Subcutaneous adipose tissue (tissue), 4 donors: ENCODE results near the gene NEDD4. TPM values are rescaled to one million over a fixed set of nuclear protein-coding genes. Genes with fewer than 3 reads are reported as not detected.

Experiments used
- CTCF ChIP-seq: fragments of 450-650 bp; IDR thresholded peaks from one replicate; pipeline ENCODE4 v1.5.1; 2016; ENCODE audit warnings: low read depth, mild to moderate bottlenecking, control low read depth, antibody characterized with exemption, moderate library complexity
- total RNA-seq, 4 donors: library from RNA; depleted of rRNA; stranded (reverse); fragments of >200 nt; gene quantifications; one replicate each; pipeline ENCODE4 v1.1.0, GENCODE V29; 2016

Gene NEDD4
- total RNA-seq, 4 donors from 2014 or later: 10.0 to 18.1 (median 15.3) TPM

- TF ChIP-seq CTCF: no peak
Observed at GRCh38 chr15:55802600-55803376, 190.6 kb downstream of the NEDD4 start.

GRCh38 chr15:55800216-55800615 lies 193.2 kb downstream of the NEDD4 start:
- TF ChIP-seq CTCF: no peak

DNA sequence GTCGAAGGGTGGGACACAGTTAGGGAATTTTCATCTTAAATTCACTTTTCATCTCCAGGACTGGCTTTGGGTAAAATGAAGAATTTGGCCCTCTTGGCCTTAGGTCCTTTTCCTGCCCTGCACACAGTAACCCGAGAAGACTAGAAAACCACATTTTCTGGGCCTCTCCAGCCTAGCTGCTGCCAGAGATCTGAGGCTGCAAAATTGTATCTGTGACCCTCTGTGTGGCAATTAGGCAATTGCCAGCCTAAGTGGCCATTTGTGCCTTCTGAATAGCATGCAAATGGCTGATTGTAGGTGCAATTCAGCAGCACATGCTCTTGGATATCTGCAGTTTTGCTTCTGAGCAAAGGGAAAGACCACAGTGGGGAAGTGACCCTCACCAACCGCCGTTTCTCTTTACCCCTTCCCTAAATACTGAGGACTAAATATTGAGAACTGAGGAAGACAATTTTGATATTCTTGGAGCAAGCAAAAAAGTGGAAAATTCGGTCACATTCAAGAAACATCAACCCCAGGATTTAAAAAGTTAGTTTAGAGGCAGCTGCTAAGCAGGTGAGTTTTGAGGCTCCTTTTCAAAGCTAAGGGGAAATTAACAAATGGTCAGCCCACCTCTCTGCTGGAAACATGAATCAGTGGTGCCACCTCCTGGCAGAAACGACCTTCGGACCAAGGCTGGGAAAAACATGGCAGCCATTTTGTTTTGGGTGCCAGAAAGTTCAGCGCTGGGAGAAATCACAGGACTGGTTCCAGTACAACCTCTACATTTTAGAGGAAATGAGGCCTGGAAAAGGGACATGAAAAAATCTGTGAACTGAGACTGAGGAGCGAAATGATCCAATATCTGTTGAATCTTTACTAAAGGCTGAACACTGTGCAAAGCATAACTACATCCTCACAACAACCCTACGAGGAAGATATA lies 193.9 kb downstream of the NEDD4 start:
- no peak for TF ChIP-seq CTCF

DNA sequence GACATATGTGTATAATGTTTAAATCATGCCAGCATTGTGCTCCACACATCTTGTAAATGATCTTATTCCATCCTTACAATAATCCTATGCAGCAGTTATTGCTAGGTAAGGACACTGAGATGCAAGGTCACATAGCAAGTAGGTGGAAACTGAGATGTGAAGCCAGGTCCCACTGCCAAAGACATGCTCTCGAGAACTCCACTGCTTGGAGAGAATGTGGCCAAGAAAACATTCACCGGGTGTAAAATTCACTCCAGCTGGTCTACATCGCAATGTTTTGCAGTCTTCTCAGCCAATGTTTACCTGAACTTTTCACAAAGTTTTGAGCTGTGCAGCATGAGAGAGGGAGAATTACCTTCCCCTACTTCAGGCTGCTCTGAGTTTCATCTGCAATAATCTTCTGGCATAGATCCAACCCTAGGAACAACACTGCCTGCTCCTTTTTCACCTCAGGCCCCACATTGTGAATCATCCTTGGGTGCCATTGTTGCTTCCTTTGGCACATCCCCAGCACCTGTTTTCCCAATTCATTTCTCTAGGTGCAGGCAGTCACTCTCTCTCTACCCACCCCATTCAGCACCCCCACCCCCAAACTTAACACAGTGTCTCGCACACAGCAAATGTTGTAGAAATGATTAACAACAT lies 197.0 kb downstream of the NEDD4 start:
- TF ChIP-seq CTCF: no peak

GRCh38 chr15:55795031-55795430 lies 198.4 kb downstream of the NEDD4 start:
- no peak for TF ChIP-seq CTCF

DNA sequence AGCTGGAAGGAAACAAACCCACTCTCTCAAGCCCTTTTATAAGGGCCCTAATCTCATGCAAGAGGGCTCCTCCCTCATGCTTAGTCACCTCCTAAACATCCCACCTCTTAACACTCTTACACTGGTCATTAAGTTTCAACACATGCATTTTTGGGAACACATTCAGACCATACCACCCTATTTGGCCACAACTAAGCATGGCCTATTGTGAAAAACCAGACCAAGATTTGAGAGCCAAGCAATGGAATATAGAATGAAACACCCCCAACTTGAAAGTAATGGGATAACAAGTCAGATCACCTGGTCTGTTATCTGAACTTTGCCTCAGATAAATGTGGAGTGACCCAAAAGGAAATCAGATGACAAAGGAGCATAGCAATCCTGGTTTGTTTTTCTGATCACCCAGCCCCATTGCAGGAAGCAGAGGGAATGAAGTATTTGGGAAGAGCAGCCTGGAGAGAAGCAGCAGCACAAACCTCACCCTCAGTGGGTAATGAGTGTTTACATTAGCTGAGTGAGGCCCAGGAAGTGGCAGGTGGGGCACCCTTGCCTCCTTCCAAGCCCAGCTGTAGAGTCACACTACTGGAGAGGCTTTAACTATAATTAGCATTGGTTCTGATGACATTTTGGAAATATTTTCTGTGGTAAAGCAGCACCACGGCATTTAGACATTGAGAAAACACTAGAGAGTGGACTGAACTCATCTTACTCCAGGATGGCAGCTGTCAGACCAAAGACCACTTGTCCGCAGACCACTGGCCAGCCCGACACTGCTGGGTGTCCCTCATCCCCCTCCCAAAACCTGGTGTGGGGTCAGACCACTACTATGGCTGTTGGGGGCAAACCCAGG lies 201.6 kb downstream of the NEDD4 start:
- TF ChIP-seq CTCF: no peak
